ENCODE data around the gene NME4.
A peak's percentile ranks its signal among the peaks of the same experiment; 100 is the strongest.
"Not testable (repeated sequence)": the region's sequence is repeated elsewhere in the genome, so short reads cannot be mapped to it uniquely, and the experiment has no call there.

Gene NME4

GRCh38 chr16:381789-382717 is 14.9 kb upstream of the NME4 start, which contains the start of gene PGAP6:
Gene PGAP6 (minus strand): TSS chr16:381978. CDS start chr16:381821, 157 bp downstream.
- H3K9ac ChIP-seq = peak within 1 kb of the TSS; percentile 79 to 93 (median 88)
- peaks cover 38 to 66% (median 54%) of the 10 kb centered on the region in 10 experiments for H3K4me1 ChIP-seq
- H3K36me3 ChIP-seq = peaks cover under 1 to 9% (median 6%) of the 10 kb centered on the region in 11 experiments; a peak in 18 of 22 replicates
- peak within 1 kb of the TSS; percentile 96 to 100 (median 99) for H3K4me2 ChIP-seq
- H3K4me3 ChIP-seq = peak within 1 kb of the TSS; percentile 83 to 99 (median 92)
- H3K27me3 ChIP-seq = peaks cover 0 to 8% (median 0%) of the 10 kb centered on the region in 11 experiments; a peak in 3 of 22 replicates
- H4K20me1 ChIP-seq = peaks cover 21 to 43% (median 35%) of the 10 kb centered on the region in 11 experiments; a peak in 20 of 22 replicates
- no peak for TF ChIP-seq Cebpa-rat (IDR thresholded peaks at IDR 0.05)
- H3K9me3 ChIP-seq (replicated peaks in 1 of 11) = no peaks in the 10 kb centered on the region
- peak within 1 kb of the TSS; percentile 72 to 83 (median 80) for H3K27ac ChIP-seq

DNA sequence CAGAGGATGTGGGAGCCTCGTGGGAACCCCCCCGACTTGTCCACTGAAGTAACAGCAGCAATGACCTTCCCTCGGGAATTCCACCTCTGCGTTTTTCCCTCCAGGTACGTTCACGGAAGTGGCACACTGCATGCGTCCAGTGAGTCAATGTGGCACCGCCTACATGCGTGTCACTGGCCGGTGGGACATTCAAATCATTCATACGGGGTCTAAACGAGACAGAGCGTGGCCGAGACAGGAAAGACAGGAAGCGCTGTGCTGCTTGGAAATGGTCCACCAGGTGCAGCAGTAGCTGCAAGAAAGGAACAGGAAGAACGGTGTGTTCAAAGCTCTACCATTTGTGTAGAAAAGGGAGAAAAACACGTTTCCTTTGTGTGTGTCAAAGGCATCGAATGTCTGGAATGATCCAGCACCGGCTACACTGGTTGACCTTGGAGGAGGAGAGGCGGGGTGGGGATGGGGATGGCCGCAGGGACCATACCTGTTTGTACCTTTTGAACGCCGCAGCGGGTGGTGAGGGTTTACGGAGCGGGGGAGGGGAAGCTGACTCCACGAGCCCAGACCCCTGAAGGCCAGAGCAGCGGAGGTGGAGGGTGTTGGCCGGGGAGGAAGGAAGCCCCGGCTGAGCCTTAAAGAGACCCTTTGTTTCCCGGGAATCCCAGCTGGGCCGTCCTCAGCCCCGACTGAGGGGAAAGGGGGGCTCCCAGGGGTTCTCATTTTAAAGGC is 13.5 kb upstream of the NME4 start:
- H3K9me3 ChIP-seq (replicated peaks in 1 of 11) = no peaks in the 10 kb centered on the region
- peak overlapping the region; percentile 83 to 99 (median 92) for H3K4me3 ChIP-seq
- peak overlapping the region; percentile 27 to 92 (median 87); a peak in 21 of 22 replicates for H3K9ac ChIP-seq
- peaks cover 38 to 66% (median 54%) of the 10 kb centered on the region in 10 experiments for H3K4me1 ChIP-seq
- peak overlapping the region in 9 of 11 experiments; percentile 39 to 65 (median 56); a peak in 18 of 22 replicates for H3K27ac ChIP-seq
- peak overlapping the region; percentile 90 to 100 (median 98) for H3K4me2 ChIP-seq
- no peak for TF ChIP-seq Cebpa-rat (IDR thresholded peaks at IDR 0.05)
- H3K36me3 ChIP-seq = no peaks in the 10 kb centered on the region; a peak in 1 of 22 replicates
- H4K20me1 ChIP-seq = peaks cover 16 to 29% (median 27%) of the 10 kb centered on the region in 11 experiments; a peak in 20 of 22 replicates
- peaks cover 0 to 8% (median 0%) of the 10 kb centered on the region in 11 experiments; a peak in 3 of 22 replicates for H3K27me3 ChIP-seq

DNA sequence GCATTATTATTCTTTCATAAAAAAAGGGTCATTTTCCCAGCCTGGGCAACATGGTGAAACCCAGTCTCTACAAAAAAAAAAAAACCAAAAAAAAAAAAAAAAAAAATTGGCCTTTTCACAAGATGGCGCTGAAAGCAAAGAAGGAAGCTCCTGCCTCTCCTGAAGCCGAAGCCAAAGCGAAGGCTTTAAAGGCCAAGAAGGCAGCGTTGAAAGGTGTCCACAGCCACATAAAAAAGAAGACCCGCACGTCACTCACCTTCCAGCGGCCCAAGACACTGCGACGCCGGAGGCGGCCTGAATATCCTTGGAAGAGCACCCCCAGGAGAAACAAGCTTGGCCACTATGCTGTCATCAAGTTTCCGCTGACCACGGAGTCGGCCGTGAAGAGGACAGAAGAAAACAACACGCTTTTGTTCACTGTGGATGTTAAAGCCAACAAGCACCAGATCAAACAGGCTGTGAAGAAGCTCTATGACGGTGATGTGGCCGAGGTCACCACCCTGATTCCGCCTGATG is 10.3 kb upstream of the NME4 start:
- Histone ChIP-seq H3K27me3 (peaks cover 0 to 8% (median 0%) of the 10 kb centered on the region in 11 experiments; a peak in 3 of 22 replicates), H3K4me2 (peak overlapping the region in 5 of 11 experiments; percentile 0 to 43 (median 28); a peak in 5 of 22 replicates), H3K4me1 (peaks cover 27 to 54% (median 41%) of the 10 kb centered on the region in 10 experiments), H3K4me3 (no peak overlapping the region), H4K20me1 (no peaks in the 10 kb centered on the region), H3K36me3 (no peaks in the 10 kb centered on the region), H3K9ac (no peak overlapping the region), H3K27ac (no peak overlapping the region), H3K9me3 (replicated peaks in 1 of 11) (peaks cover 0 to under 1% (median 0%) of the 10 kb centered on the region in 11 experiments; a peak in 2 of 22 replicates)
- no peak for TF ChIP-seq Cebpa-rat (IDR thresholded peaks at IDR 0.05)

DNA sequence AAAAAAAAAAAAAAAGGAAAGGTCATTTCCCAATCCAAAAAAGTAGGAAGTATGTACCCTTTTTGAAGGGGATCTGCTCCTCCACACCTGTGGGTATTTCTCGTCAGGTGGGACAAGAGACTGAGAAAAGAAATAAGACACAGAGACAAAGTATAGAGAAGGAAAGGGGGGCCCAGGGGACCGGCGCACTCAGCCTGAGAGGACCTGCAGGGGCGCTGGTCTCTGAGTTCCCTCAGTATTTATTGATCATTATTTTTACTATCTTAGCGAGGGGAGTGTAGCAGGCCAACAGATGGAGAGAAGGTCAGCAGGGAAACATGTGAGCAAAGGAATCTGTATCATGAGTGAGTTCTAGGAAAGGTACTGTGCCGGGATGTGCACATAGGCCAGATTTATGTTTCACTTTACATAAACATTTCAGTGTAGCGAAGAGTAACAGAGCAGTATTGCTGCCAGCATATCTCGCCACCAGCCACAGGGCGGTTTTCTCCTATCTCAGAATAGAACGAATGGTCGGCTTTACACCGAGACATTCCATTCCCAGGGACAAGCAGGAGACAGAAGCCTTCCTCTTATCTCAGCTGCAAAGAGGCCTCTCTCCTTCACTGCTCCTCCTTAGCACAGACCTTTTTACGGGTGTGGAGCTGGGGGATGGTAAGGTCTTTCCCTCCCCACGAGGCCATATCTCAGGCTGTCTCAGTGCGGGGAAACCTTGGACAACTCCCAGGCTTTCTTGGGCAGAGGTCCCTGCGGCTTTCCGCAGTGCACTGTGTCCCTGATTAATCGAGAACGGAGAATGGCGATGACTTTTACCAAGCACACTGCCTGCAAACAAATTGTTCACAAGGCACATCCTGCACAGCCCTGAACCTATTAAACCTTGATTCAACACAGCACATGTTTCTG is 9.0 kb upstream of the NME4 start:
- not testable (repeated sequence) for H3K4me2 ChIP-seq; H4K20me1 ChIP-seq; H3K9me3 ChIP-seq (replicated peaks in 1 of 11); H3K27me3 ChIP-seq; H3K9ac ChIP-seq; H3K36me3 ChIP-seq; H3K27ac ChIP-seq; H3K4me3 ChIP-seq
- peaks cover 31 to 50% (median 37%) of the 10 kb centered on the region in 10 experiments for H3K4me1 ChIP-seq

DNA sequence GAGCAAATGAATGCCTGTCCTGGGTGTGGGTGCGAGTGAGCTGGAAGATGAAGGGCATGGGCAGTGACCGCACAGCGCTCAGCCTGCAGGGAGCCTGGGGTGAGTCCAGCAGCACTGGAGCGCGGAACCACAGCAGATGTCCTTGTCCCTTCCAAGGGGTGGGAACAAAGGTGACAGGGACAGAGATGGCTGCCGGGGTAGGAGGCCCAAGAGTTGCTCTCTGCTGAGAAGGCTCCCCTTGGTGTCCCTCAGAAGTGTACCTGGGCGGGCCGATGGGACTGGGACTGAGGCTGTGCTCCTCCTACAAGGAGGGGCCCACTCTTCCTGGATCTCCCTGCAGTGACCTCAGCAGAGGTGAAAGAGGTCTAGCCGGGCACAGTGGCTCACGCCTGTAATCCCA is 7.6 kb upstream of the NME4 start:
- Histone ChIP-seq H3K27me3 (no peaks in the 10 kb centered on the region), H3K9me3 (replicated peaks in 1 of 11) (peaks cover 0 to 6% (median 0%) of the 10 kb centered on the region in 11 experiments; a peak in 5 of 22 replicates), H3K36me3 (no peaks in the 10 kb centered on the region), H3K4me2 (no peak overlapping the region), H3K9ac (0 out of 22 replicates have a peak overlapping the region, but pooled peaks of 1 of the 11 experiments have one; percentile 5), H3K27ac (no peak overlapping the region), H3K4me1 (peaks cover 19 to 39% (median 25%) of the 10 kb centered on the region in 10 experiments), H4K20me1 (no peaks in the 10 kb centered on the region), H3K4me3 (no peak overlapping the region)
- no peak for TF ChIP-seq Cebpa-rat (IDR thresholded peaks at IDR 0.05)

DNA sequence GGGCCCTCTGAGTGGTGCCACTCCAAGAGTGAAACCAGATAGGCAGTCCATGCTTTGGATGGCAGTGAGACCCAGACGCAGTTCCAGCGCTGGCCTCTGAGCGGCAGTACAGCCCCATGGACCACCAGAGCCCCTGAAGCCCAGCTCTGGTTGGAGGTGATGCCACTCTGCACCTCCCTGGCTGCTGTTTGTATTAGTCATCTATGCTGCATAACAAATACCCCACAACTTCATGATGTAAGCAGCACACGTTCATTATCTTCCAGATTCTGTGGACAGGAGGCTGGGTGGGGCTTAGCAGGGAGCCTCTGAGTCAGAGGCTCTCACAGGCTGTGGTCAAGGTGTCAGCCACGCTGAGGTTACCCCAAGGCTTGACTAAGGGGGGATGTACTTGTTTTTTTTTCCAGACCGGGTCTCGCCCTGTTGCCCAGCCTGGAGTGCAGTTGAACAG is 5.1 kb upstream of the NME4 start:
- Histone ChIP-seq H3K4me1 (peaks cover 15 to 42% (median 22%) of the 10 kb centered on the region in 10 experiments; a peak in 19 of 20 replicates), H3K4me2 (no peak overlapping the region), H3K27me3 (no peaks in the 10 kb centered on the region), H3K4me3 (no peak overlapping the region), H4K20me1 (no peaks in the 10 kb centered on the region), H3K36me3 (no peaks in the 10 kb centered on the region), H3K9ac (0 out of 22 replicates have a peak overlapping the region, but pooled peaks of 1 of the 11 experiments have one; percentile 37), H3K9me3 (replicated peaks in 1 of 11) (peaks cover 0 to 6% (median 0%) of the 10 kb centered on the region in 11 experiments; a peak in 5 of 22 replicates), H3K27ac (no peak overlapping the region)
- no peak for TF ChIP-seq Cebpa-rat (IDR thresholded peaks at IDR 0.05)

GRCh38 chr16:392450-393030 is 4.5 kb upstream of the NME4 start:
- H3K27ac ChIP-seq = peak overlapping the region in 8 of 11 experiments; percentile 25 to 68 (median 46); a peak in 13 of 22 replicates
- peak in 2 of 11 experiments; percentile 11 to 40; a peak in 1 of 22 replicates for TF ChIP-seq Cebpa-rat (IDR thresholded peaks at IDR 0.05)
- peaks cover 0 to 6% (median 0%) of the 10 kb centered on the region in 11 experiments; a peak in 5 of 22 replicates for H3K9me3 ChIP-seq (replicated peaks in 1 of 11)
- peaks cover 15 to 42% (median 22%) of the 10 kb centered on the region in 10 experiments; a peak in 19 of 20 replicates for H3K4me1 ChIP-seq
- H3K36me3 ChIP-seq = no peaks in the 10 kb centered on the region
- H3K27me3 ChIP-seq = no peaks in the 10 kb centered on the region
- H3K4me3 ChIP-seq = no peak overlapping the region
- H3K9ac ChIP-seq = peak overlapping the region in 5 of 11 experiments; percentile 11 to 51 (median 23); a peak in 5 of 22 replicates
- no peaks in the 10 kb centered on the region for H4K20me1 ChIP-seq
- peak overlapping the region in 6 of 11 experiments; percentile 12 to 57 (median 28); a peak in 8 of 22 replicates for H3K4me2 ChIP-seq
